H1 (cell line): ENCODE results near the gene KCNMA1. TPM values are rescaled to one million over a fixed set of nuclear protein-coding genes. Genes with fewer than 3 reads are reported as not detected.

Experiments
- CTCF ChIA-PET: fragments of 300-600 bp; sonication (Branson Sonifier 250); formaldehyde crosslinking; loops from one replicate; lab custom pipeline; 2021; ENCODE audit not compliant: partially characterized antibody; lab: Charles Lee
- POLR2A ChIA-PET: fragments of 300-600 bp; sonication (Branson Sonifier 250); formaldehyde crosslinking; loops from one replicate; lab custom pipeline; 2021; ENCODE audit warnings: inconsistent platforms; ENCODE audit not compliant: partially characterized antibody; lab: Charles Lee
- DNase-seq, 2 experiments: peaks; one replicate each; pipeline versions ENCODE4 v3.0.0 to v3.0.0-alpha.2; 2010 to 2022; ENCODE audit warnings: low spot score in 2 of 2, low read depth in 1 of 2, mixed read lengths in 1 of 2
- FAIRE-seq: peaks from 2 replicates; lab custom pipeline; 2011; peaks lifted over from hg19 to GRCh38; lab: Jason Lieb, UNC
- H2AFZ ChIP-seq: 2 replicates; pipeline ENCODE4 v1.8.1; 2012; ENCODE audit warnings: low read length, inconsistent platforms
- H2AK5ac ChIP-seq: 2 replicates; pipeline ENCODE4 v1.6.1; 2013; ENCODE audit warnings: low read depth, low read length
- H2BK120ac ChIP-seq: replicated peaks from 2 replicates; pipeline ENCODE3; 2013; ENCODE audit warnings: low read depth, low read length, inconsistent platforms
- H2BK12ac ChIP-seq: 2 replicates; pipeline ENCODE4 v1.6.1; 2013; ENCODE audit warnings: low read depth, low read length
- H2BK15ac ChIP-seq: 2 replicates; pipeline ENCODE4 v1.6.1; 2013; ENCODE audit warnings: low read length
- H2BK20ac ChIP-seq: 2 replicates; pipeline ENCODE4 v1.6.1; 2013; ENCODE audit warnings: low read length
- H2BK5ac ChIP-seq: 2 replicates; pipeline ENCODE4 v1.6.1; 2013; ENCODE audit warnings: low read depth, low read length
- H3K14ac ChIP-seq: 2 replicates; pipeline ENCODE4 v1.6.1; 2013; ENCODE audit warnings: inconsistent platforms; ENCODE audit not compliant: insufficient read length
- H3K18ac ChIP-seq: 2 replicates; pipeline ENCODE4 v1.6.1; 2013; ENCODE audit warnings: low read length; ENCODE audit errors: extremely low read depth
- H3K23ac ChIP-seq: 2 replicates; pipeline ENCODE4 v1.6.1; 2013; ENCODE audit warnings: inconsistent platforms; ENCODE audit not compliant: insufficient read length
- H3K23me2 ChIP-seq: 2 replicates; pipeline ENCODE4 v1.6.1; 2013; ENCODE audit warnings: low read depth, low read length
- H3K27ac ChIP-seq: 2 replicates; pipeline ENCODE4 v1.6.1; 2011; ENCODE audit warnings: low read depth, low read length, inconsistent platforms
- H3K27me3 ChIP-seq, 4 experiments: replicated peaks in 1 of 4; 1 replicate in 1 of 4; 2 replicates in 3 of 4; pipeline versions ENCODE4 v1.6.1 to v1.8.1; 2011 to 2013; ENCODE audit warnings: low read length in 3 of 4, mild to moderate bottlenecking in 3 of 4, inconsistent platforms in 2 of 4, mixed read lengths in 2 of 4, moderate library complexity in 1 of 4; ENCODE audit not compliant: control insufficient read depth in 3 of 4, insufficient read depth in 3 of 4; ENCODE audit errors: extremely low read depth in 1 of 4
- H3K36me3 ChIP-seq, 4 experiments: 2 replicates each; pipeline versions ENCODE4 v1.6.1 to v1.8.1; 2011 to 2013; ENCODE audit warnings: mild to moderate bottlenecking in 4 of 4, low read length in 3 of 4, moderate library complexity in 2 of 4, control low read depth in 1 of 4, inconsistent platforms in 1 of 4; ENCODE audit not compliant: insufficient read depth in 4 of 4, control insufficient read depth in 2 of 4
- H3K4ac ChIP-seq: replicated peaks from 2 replicates; pipeline ENCODE3; 2013; ENCODE audit warnings: low read length, low read depth, mixed read lengths, inconsistent platforms; ENCODE audit not compliant: insufficient read length
- H3K4me1 ChIP-seq, 4 experiments: replicated peaks in 1 of 4; 1 replicate in 1 of 4; 2 replicates in 3 of 4; pipeline versions ENCODE4 v1.6.1 to v1.8.1; 2011 to 2013; ENCODE audit warnings: low read length in 3 of 4, inconsistent platforms in 2 of 4, mixed read lengths in 1 of 4; ENCODE audit not compliant: insufficient read depth in 4 of 4, control insufficient read depth in 3 of 4
- H3K4me2 ChIP-seq, 2 experiments: 2 replicates each; pipeline versions ENCODE4 v1.6.1 to v1.8.1; 2011 to 2013; ENCODE audit warnings: low read depth in 2 of 2, low read length in 2 of 2, control low read depth in 1 of 2, inconsistent platforms in 1 of 2, mild to moderate bottlenecking in 1 of 2; ENCODE audit not compliant: insufficient read depth in 1 of 2
- H3K4me3 ChIP-seq, 4 experiments: fragments of 200-600, 300-600 bp in 1 of 4; sonication (generic), shearing (Covaris generic), sonication (Bioruptor Twin) in 1 of 4; 2 replicates each; pipeline versions ENCODE4 v1.5.1 to v1.8.1; 2011 to 2016; ENCODE audit warnings: low read length in 4 of 4, low read depth in 3 of 4, control low read depth in 2 of 4, inconsistent platforms in 2 of 4, mild to moderate bottlenecking in 2 of 4, mixed read lengths in 1 of 4, moderate library complexity in 1 of 4; ENCODE audit not compliant: insufficient read depth in 2 of 4; ENCODE audit errors: extremely low read depth in 1 of 4
- H3K56ac ChIP-seq: replicated peaks from 2 replicates; pipeline ENCODE3; 2013; ENCODE audit warnings: low read depth, mild to moderate bottlenecking, mixed read lengths, low read length, inconsistent platforms; ENCODE audit not compliant: insufficient read length
- H3K79me1 ChIP-seq: 2 replicates; pipeline ENCODE4 v1.6.1; 2013; ENCODE audit warnings: low read depth, low read length, control low read depth
- H3K79me2 ChIP-seq, 2 experiments: 2 replicates each; pipeline versions ENCODE4 v1.6.1 to v1.8.1; 2012 to 2013; ENCODE audit warnings: low read length in 2 of 2, mild to moderate bottlenecking in 2 of 2, inconsistent platforms in 1 of 2; ENCODE audit not compliant: insufficient read depth in 2 of 2, control insufficient read depth in 1 of 2
- H3K9ac ChIP-seq, 4 experiments: replicated peaks in 1 of 4; 1 replicate in 1 of 4; 2 replicates in 3 of 4; pipeline versions ENCODE4 v1.6.1 to v1.8.1; 2011 to 2013; ENCODE audit warnings: low read depth in 3 of 4, low read length in 3 of 4, control low read depth in 2 of 4, mild to moderate bottlenecking in 2 of 4, moderate library complexity in 2 of 4, inconsistent platforms in 1 of 4; ENCODE audit errors: extremely low read depth in 1 of 4
- H3K9me3 ChIP-seq, 2 experiments: 2 replicates each; pipeline versions ENCODE4 v1.6.1 to v1.8.1; 2012 to 2013; ENCODE audit warnings: mild to moderate bottlenecking in 2 of 2, moderate library complexity in 2 of 2, control low read depth in 1 of 2, inconsistent platforms in 1 of 2, low read depth in 1 of 2, low read length in 1 of 2, mixed read lengths in 1 of 2; ENCODE audit not compliant: insufficient read depth in 2 of 2
- H4K20me1 ChIP-seq, 2 experiments: replicated peaks in 1 of 2; 2 replicates each; pipeline versions ENCODE3 to v1.8.1; 2011 to 2013; ENCODE audit warnings: inconsistent platforms in 2 of 2, low read length in 2 of 2, mild to moderate bottlenecking in 1 of 2; ENCODE audit not compliant: insufficient read depth in 2 of 2, control insufficient read depth in 1 of 2
- H4K5ac ChIP-seq: 2 replicates; pipeline ENCODE4 v1.6.1; 2013; ENCODE audit warnings: low read length, low read depth, mixed read lengths, inconsistent platforms; ENCODE audit not compliant: insufficient read length
- H4K8ac ChIP-seq: 2 replicates; pipeline ENCODE4 v1.8.0; 2013; ENCODE audit warnings: mild to moderate bottlenecking, moderate library complexity, low read length, inconsistent platforms; ENCODE audit not compliant: insufficient read depth; ENCODE audit errors: extremely low read depth
- H4K91ac ChIP-seq: replicated peaks from 2 replicates; pipeline ENCODE3; 2013; ENCODE audit warnings: low read length, mixed read lengths, inconsistent platforms; ENCODE audit not compliant: insufficient read length
- EP300 ChIP-seq, 2 experiments: IDR thresholded peaks; 1 replicate in 1 of 2; 2 replicates in 1 of 2; pipeline ENCODE4 v1.6.1; 2011 to 2012; ENCODE audit warnings: low read depth in 2 of 2, low read length in 2 of 2, mild to moderate bottlenecking in 2 of 2, borderline replicate concordance in 1 of 2, inconsistent platforms in 1 of 2, moderate library complexity in 1 of 2
- FOSL1 ChIP-seq: IDR thresholded peaks from 2 replicates; pipeline ENCODE4 v1.6.1; 2011; ENCODE audit warnings: mild to moderate bottlenecking, low read depth, low read length, moderate library complexity; ENCODE audit not compliant: insufficient read depth
- PHF8 ChIP-seq: fragments of 200-600 bp; sonication (generic); conservative IDR thresholded peaks from 2 replicates; pipeline ENCODE4 v1.7.1; 2012; ENCODE audit warnings: low read depth, mild to moderate bottlenecking, inconsistent platforms, low read length, moderate library complexity
- whole genome bisulfite sequencing, 2 experiments: shearing (Covaris generic) in 1 of 2; methylation state at CpG; one replicate each; pipeline versions ENCODE4 v1.1.6 to v1.1.7; 2013 to 2015; ENCODE audit warnings: low lambda C conversion rate in 2 of 2, mixed read lengths in 2 of 2, inconsistent platforms in 1 of 2, low coverage in 1 of 2, missing lambda C conversion rate in 1 of 2; ENCODE audit not compliant: insufficient replicate concordance in 2 of 2, insufficient coverage in 1 of 2, insufficient read length in 1 of 2; ENCODE audit errors: extremely low coverage in 1 of 2, missing lambda C conversion rate in 1 of 2; 5-methylcytosine and 5-hydroxymethylcytosine counted together
- polyA plus RNA-seq, 7 experiments: library from polyadenylated mRNA; depleted of rRNA in 3 of 7; stranded (reverse) in 5 of 7; unstranded in 2 of 7; fragments of >200 nt in 5 of 7; fragments of 200-250 nt in 2 of 7; gene quantifications; 1 replicate in 5 of 7; 2 replicates in 1 of 7; 4 replicates in 1 of 7; pipeline versions ENCODE4 v1.2.1 to v1.2.3, GENCODE V29; 2011 to 2013; ENCODE audit warnings: missing spikeins in 2 of 7, mixed read lengths in 2 of 7
- total RNA-seq: library from RNA; stranded (reverse); fragmentation: NEBNext Ultra II Directional; extraction: Animal tissue kit (Norgen Biotek cat#: 25700); gene quantifications from 2 replicates; pipeline ENCODE4 v1.2.1, GENCODE V29; 2021
- TF ChIP-seq, protein P1 (sequence below), 3 experiments: IDR thresholded peaks; 1 replicate in 2 of 3; 2 replicates in 1 of 3; pipeline versions ENCODE4 v1.5.1 to v1.6.1; 2011; ENCODE audit warnings: low read length in 3 of 3, mild to moderate bottlenecking in 3 of 3, inconsistent platforms in 2 of 3, low read depth in 1 of 3, moderate library complexity in 1 of 3; ENCODE audit not compliant: insufficient read depth in 1 of 3; ENCODE audit errors: control extremely low read depth in 1 of 3
- TF ChIP-seq, protein P2 (sequence below): IDR thresholded peaks from 2 replicates; pipeline ENCODE4 v1.6.1; 2012; ENCODE audit warnings: inconsistent platforms

The KCNMA1 gene
- total and polyA plus RNA-seq, 2 of the 8 experiments (the other 6 are each of a cell fraction or from before 2014, with no cell fraction given), result 10.2 to 11.1 TPM

DNA sequence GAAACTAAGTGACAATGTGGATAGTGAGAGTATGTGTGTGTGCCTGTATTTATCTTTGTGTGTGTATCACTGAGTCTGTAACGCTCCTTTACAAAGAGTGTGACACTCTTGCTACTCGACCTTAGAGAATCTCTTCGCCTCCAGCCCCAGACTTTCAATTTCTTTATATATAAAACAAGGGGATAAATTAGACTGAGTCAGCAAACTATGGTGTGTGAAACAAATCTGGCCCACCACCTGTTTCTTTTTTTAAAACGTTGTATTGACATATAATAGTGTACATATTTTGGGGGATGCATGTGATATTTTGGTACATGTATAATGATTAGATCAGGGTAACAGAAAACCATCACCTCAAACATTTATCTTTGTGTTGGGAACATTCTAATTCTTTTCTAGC is 240.5 kb downstream of the KCNMA1 start:
- H3K23me2 ChIP-seq, result no peaks in the 10 kb centered on the region
- no peaks in the 10 kb centered on the region for H3K79me1 ChIP-seq
- H2BK20ac ChIP-seq, result no peak overlapping the region
- DNase-seq, result no peak
- H3K27ac ChIP-seq, result no peak overlapping the region
- H3K18ac ChIP-seq, result no peak overlapping the region
- no peak for FAIRE-seq
- H2BK15ac ChIP-seq, result no peak overlapping the region
- no peak overlapping the region for H3K56ac ChIP-seq
- no peak overlapping the region for H4K5ac ChIP-seq
- H3K14ac ChIP-seq, result no peak overlapping the region
- no peak overlapping the region for H2AFZ ChIP-seq
- 82% methylated on average over 4 of the region's 4 CpGs; no CpG with 5 or more reads in 1 of the 2 experiments for WGBS, 2 experiments
- no peak overlapping the region for H3K4me3 ChIP-seq
- H4K20me1 ChIP-seq, result no peaks in the 10 kb centered on the region
- no peak overlapping the region for H3K4me2 ChIP-seq
- H4K91ac ChIP-seq, result no peak overlapping the region
- no peak overlapping the region for H4K8ac ChIP-seq
- H2BK12ac ChIP-seq, result no peak overlapping the region
- H3K9me3 ChIP-seq, result no peaks in the 10 kb centered on the region
- no peak overlapping the region for H3K23ac ChIP-seq
- H3K4ac ChIP-seq, result no peak overlapping the region
- H3K36me3 ChIP-seq, result no peaks in the 10 kb centered on the region
- no peak overlapping the region for H3K9ac ChIP-seq
- H2AK5ac ChIP-seq, result no peak overlapping the region
- no peaks in the 10 kb centered on the region for H3K79me2 ChIP-seq
- no peaks in the 10 kb centered on the region; a peak in 1 of 7 replicates for H3K27me3 ChIP-seq
- 0 out of 7 replicates have a peak, but pooled peaks cover 0 to 3% (median under 1%) of the 10 kb centered on the region in 4 experiments for H3K4me1 ChIP-seq
- POLR2A ChIA-PET, result no interaction called here
- H2BK5ac ChIP-seq, result no peak overlapping the region
- CTCF ChIA-PET, result interaction anchor here (1.1 kb wide), 1 partner anchor 10 kb away, joined by 3 read pairs; no protein-coding TSS in a partner anchor
- H2BK120ac ChIP-seq, result no peak overlapping the region
- TF ChIP-seq, protein P1, sequence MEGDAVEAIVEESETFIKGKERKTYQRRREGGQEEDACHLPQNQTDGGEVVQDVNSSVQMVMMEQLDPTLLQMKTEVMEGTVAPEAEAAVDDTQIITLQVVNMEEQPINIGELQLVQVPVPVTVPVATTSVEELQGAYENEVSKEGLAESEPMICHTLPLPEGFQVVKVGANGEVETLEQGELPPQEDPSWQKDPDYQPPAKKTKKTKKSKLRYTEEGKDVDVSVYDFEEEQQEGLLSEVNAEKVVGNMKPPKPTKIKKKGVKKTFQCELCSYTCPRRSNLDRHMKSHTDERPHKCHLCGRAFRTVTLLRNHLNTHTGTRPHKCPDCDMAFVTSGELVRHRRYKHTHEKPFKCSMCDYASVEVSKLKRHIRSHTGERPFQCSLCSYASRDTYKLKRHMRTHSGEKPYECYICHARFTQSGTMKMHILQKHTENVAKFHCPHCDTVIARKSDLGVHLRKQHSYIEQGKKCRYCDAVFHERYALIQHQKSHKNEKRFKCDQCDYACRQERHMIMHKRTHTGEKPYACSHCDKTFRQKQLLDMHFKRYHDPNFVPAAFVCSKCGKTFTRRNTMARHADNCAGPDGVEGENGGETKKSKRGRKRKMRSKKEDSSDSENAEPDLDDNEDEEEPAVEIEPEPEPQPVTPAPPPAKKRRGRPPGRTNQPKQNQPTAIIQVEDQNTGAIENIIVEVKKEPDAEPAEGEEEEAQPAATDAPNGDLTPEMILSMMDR (IDR thresholded peaks at IDR 0.05; ENCODE audit: control extremely low read depth in 1 of 3, insufficient read depth in 1 of 3, low read depth in 1 of 3, low read length in 3 of 3), result no peak
- TF ChIP-seq, protein P2, sequence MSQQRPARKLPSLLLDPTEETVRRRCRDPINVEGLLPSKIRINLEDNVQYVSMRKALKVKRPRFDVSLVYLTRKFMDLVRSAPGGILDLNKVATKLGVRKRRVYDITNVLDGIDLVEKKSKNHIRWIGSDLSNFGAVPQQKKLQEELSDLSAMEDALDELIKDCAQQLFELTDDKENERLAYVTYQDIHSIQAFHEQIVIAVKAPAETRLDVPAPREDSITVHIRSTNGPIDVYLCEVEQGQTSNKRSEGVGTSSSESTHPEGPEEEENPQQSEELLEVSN, result no peak
- no peak for TF ChIP-seq FOSL1
- TF ChIP-seq PHF8, result no peak
- TF ChIP-seq EP300 (IDR thresholded peaks at IDR 0.05; ENCODE audit: borderline replicate concordance in 1 of 2, low read depth in 2 of 2, low read length in 2 of 2), result no peak
